HG03442 (cell line): ENCODE measurements around the gene SYPL1.

ENCODE experiments used
- ATAC-seq: cut with Tn5 transposase; IDR thresholded peaks from one replicate; pipeline ENCODE4 v1.9.1; 2021; ENCODE audit warnings: mild to moderate bottlenecking, moderate library complexity; ENCODE audit not compliant: unreplicated experiment

Gene SYPL1

GRCh38 chr7:106122713-106123112 lies 10.6 kb upstream of the SYPL1 start:
- ATAC-seq = no peak

GRCh38 chr7:106121189-106121810 lies 9.2 kb upstream of the SYPL1 start:
- ATAC-seq = no peak

GRCh38 chr7:106120500-106120899 lies 8.4 kb upstream of the SYPL1 start:
- no peak for ATAC-seq

GRCh38 chr7:106119719-106120118 lies 7.6 kb upstream of the SYPL1 start:
- ATAC-seq = no peak

GRCh38 chr7:106117786-106118544 lies 5.9 kb upstream of the SYPL1 start:
- no peak for ATAC-seq

- no peak for ATAC-seq
These were observed 4.1 kb upstream of the SYPL1 start for GRCh38 chr7:106116161-106116704.

- ATAC-seq = no peak
These were observed 2.7 kb upstream of the SYPL1 start for GRCh38 chr7:106114716-106115383.

- no peak for ATAC-seq
These were observed 885 bp upstream of the SYPL1 start for GRCh38 chr7:106112972-106113421.

GRCh38 chr7:106111655-106112117 lies 426 bp downstream of the SYPL1 start:
- ATAC-seq = peak; percentile 22

- no peak for ATAC-seq
These were observed 1.0 kb downstream of the SYPL1 start for GRCh38 chr7:106110885-106111654.

- no peak for ATAC-seq
These were observed 1.9 kb downstream of the SYPL1 start for GRCh38 chr7:106110238-106110560.

- ATAC-seq = no peak
These were observed 2.4 kb downstream of the SYPL1 start for GRCh38 chr7:106109521-106110237.

GRCh38 chr7:106108991-106109390 lies 3.1 kb downstream of the SYPL1 start:
- ATAC-seq = no peak

GRCh38 chr7:106104721-106105260 lies 7.3 kb downstream of the SYPL1 start:
- ATAC-seq = no peak

GRCh38 chr7:106102387-106102966 lies 9.6 kb downstream of the SYPL1 start:
- no peak for ATAC-seq

- no peak for ATAC-seq
These were observed 10.4 kb downstream of the SYPL1 start for GRCh38 chr7:106101726-106102125.

GRCh38 chr7:106100863-106101629 lies 11.1 kb downstream of the SYPL1 start:
- no peak for ATAC-seq

GRCh38 chr7:106099539-106099938 lies 12.6 kb downstream of the SYPL1 start:
- no peak for ATAC-seq

GRCh38 chr7:106098889-106099288 lies 13.2 kb downstream of the SYPL1 start:
- no peak for ATAC-seq
